Liver (tissue), 9 donors: Measurements from ENCODE around the gene ACOT2. TPM values are rescaled to one million over a fixed set of nuclear protein-coding genes. Genes with fewer than 3 reads are reported as not detected.

Experiments used
- DNase-seq: peaks from one replicate; pipeline ENCODE4 v3.0.0-alpha.2; 2017; ENCODE audit warnings: low spot score
- H3K27ac ChIP-seq, 2 donors: one replicate each; pipeline ENCODE4 v1.7.0; 2013; ENCODE audit warnings: inconsistent platforms in 2 of 2, low read length in 2 of 2, control low read depth in 1 of 2, low read depth in 1 of 2, mild to moderate bottlenecking in 1 of 2
- H3K27me3 ChIP-seq, 4 donors: one replicate each; pipeline versions ENCODE4 v1.6.1 to v1.7.0; 2013; ENCODE audit warnings: low read length in 3 of 4, inconsistent platforms in 1 of 4, mild to moderate bottlenecking in 1 of 4, moderate library complexity in 1 of 4; ENCODE audit not compliant: control insufficient read depth in 4 of 4, insufficient read depth in 4 of 4
- H3K36me3 ChIP-seq, 4 donors: one replicate each; pipeline versions ENCODE4 v1.6.1 to v1.7.0; 2013; ENCODE audit warnings: low read length in 3 of 4, mild to moderate bottlenecking in 3 of 4, low read depth in 1 of 4, moderate library complexity in 1 of 4; ENCODE audit not compliant: control insufficient read depth in 4 of 4, insufficient read depth in 3 of 4
- H3K4me1 ChIP-seq, 4 donors: one replicate each; pipeline versions ENCODE4 v1.6.1 to v1.7.0; 2013; ENCODE audit warnings: low read length in 3 of 4, mild to moderate bottlenecking in 3 of 4, moderate library complexity in 1 of 4; ENCODE audit not compliant: control insufficient read depth in 4 of 4, insufficient read depth in 4 of 4
- H3K4me3 ChIP-seq, 3 donors: one replicate each; pipeline versions ENCODE4 v1.6.1 to v1.7.0; 2013; ENCODE audit warnings: low read length in 3 of 3, control low read depth in 1 of 3, low read depth in 1 of 3, mild to moderate bottlenecking in 1 of 3
- H3K9ac ChIP-seq, 2 donors: one replicate each; pipeline ENCODE4 v1.7.0; 2013; ENCODE audit warnings: low read length in 2 of 2, mild to moderate bottlenecking in 2 of 2, moderate library complexity in 2 of 2, control low read depth in 1 of 2, low read depth in 1 of 2
- H3K9me3 ChIP-seq, 4 donors: one replicate each; pipeline versions ENCODE4 v1.6.1 to v1.7.0; 2013; ENCODE audit warnings: low read length in 3 of 4; ENCODE audit not compliant: control insufficient read depth in 4 of 4
- EGR1 ChIP-seq, 2 donors: IDR thresholded peaks; 2 replicates each; pipeline ENCODE4 v1.6.1; 2016 to 2018; ENCODE audit warnings: antibody characterized with exemption in 2 of 2, low read depth in 2 of 2
- FOXA2 ChIP-seq: IDR thresholded peaks from 2 replicates; pipeline ENCODE4 v1.6.1; 2016; ENCODE audit warnings: antibody characterized with exemption
- GABPA ChIP-seq, 2 donors: IDR thresholded peaks in 1 of 2; conservative IDR thresholded peaks in 1 of 2; 2 replicates each; pipeline ENCODE4 v1.6.1; 2016; ENCODE audit warnings: antibody characterized with exemption in 2 of 2, mild to moderate bottlenecking in 1 of 2, moderate library complexity in 1 of 2
- HNF4A ChIP-seq, 2 donors: conservative IDR thresholded peaks; 2 replicates each; pipeline ENCODE4 v1.6.1; 2016; ENCODE audit warnings: antibody characterized with exemption in 2 of 2, mild to moderate bottlenecking in 2 of 2
- HNF4G ChIP-seq: IDR thresholded peaks from 2 replicates; pipeline ENCODE4 v1.6.1; 2016; ENCODE audit warnings: antibody characterized with exemption
- JUND ChIP-seq, 2 donors: IDR thresholded peaks; 2 replicates each; pipeline ENCODE4 v1.6.1; 2016; ENCODE audit warnings: antibody characterized with exemption in 2 of 2
- NR2F2 ChIP-seq: IDR thresholded peaks from 2 replicates; pipeline ENCODE4 v1.6.1; 2016; ENCODE audit warnings: antibody characterized with exemption
- RAD21 ChIP-seq, 2 donors: IDR thresholded peaks; 2 replicates each; pipeline ENCODE4 v1.6.1; 2016; ENCODE audit warnings: antibody characterized with exemption in 2 of 2, mild to moderate bottlenecking in 2 of 2
- RXRA ChIP-seq, 2 donors: IDR thresholded peaks; 2 replicates each; pipeline ENCODE4 v1.6.1; 2017 to 2018; ENCODE audit warnings: antibody characterized with exemption in 2 of 2, mild to moderate bottlenecking in 1 of 2
- SP1 ChIP-seq: IDR thresholded peaks from 2 replicates; pipeline ENCODE4 v1.6.1; 2018; ENCODE audit warnings: antibody characterized with exemption, mild to moderate bottlenecking
- TAF1 ChIP-seq: conservative IDR thresholded peaks from 2 replicates; pipeline ENCODE4 v1.6.1; 2016; ENCODE audit warnings: antibody characterized with exemption, mild to moderate bottlenecking
- YY1 ChIP-seq: IDR thresholded peaks from 2 replicates; pipeline ENCODE4 v1.6.1; 2016; ENCODE audit warnings: antibody characterized with exemption, mild to moderate bottlenecking
- WGBS: extraction: QIAGEN DNeasy Blood & Tissue Kit; methylation state at CpG from one replicate; pipeline ENCODE4 v1.1.7; 2013; 5-methylcytosine and 5-hydroxymethylcytosine counted together
- polyA plus RNA-seq, 2 donors: library from polyadenylated mRNA; stranded (reverse) in 1 of 2; unstranded in 1 of 2; fragments of 200-250 nt in 1 of 2; fragments of >200 nt in 1 of 2; fragmentation: Nextera tagmentation in 1 of 2; extraction: Ambion mirVana in 1 of 2; gene quantifications; one replicate each; pipeline versions ENCODE4 v1.2.1 to v1.2.3, GENCODE V29; 2013 to 2015
- total RNA-seq, 2 donors: library from RNA; depleted of rRNA; stranded (reverse); fragments of >200 nt; gene quantifications; one replicate each; pipeline ENCODE4 v1.2.3, GENCODE V29; 2014
- TF ChIP-seq, protein P1 (sequence below): fragments of 150-350 bp; IDR thresholded peaks from 2 replicates; pipeline ENCODE4 v1.5.1; 2017; ENCODE audit warnings: improper control_type of control experiment, low read depth, low read length; ENCODE audit not compliant: missing input control
- TF ChIP-seq, protein P2 (sequence below): IDR thresholded peaks from 2 replicates; pipeline ENCODE4 v1.6.1; 2016; ENCODE audit warnings: antibody characterized with exemption
- TF ChIP-seq, protein P3 (sequence below): IDR thresholded peaks from 2 replicates; pipeline ENCODE4 v1.6.1; 2016; ENCODE audit warnings: antibody characterized with exemption
- TF ChIP-seq, protein P4 (sequence below): IDR thresholded peaks from 2 replicates; pipeline ENCODE4 v1.6.1; 2016; ENCODE audit warnings: antibody characterized with exemption
- donor health status: healthy.
- donor health status: healthy.
- donor health status: healthy.
- donor health status: healthy.
- donor health status: healthy.

The ACOT2 gene
- total and polyA plus RNA-seq, 4 donors = 51.2 to 189 (median 151) TPM

DNA sequence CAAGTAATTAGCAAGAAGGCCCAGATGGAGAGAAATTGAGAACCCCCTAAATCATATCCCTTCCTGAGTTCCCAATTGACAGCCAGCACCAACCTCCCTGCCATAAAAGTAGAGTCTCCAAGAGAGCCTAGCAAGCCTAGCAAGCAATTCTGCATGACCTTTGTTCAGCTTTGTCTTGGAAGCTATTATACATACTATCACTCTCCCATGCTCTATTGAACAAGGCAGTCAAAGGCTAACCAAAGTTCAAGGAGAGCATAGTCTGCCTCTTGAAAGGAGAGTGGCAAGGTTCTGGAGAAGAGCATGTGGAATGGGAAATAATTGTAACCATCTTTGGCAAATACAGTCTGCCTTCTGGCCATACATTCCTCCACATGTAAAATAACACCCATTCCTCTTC lies 30.5 kb downstream of the ACOT2 start:
- Histone ChIP-seq H3K4me1 (no peaks in the 10 kb centered on the region), H3K4me3 (no peak overlapping the region), H3K27me3 (no peaks in the 10 kb centered on the region), H3K9ac (no peak overlapping the region), H3K36me3 (peaks cover 0 to 8% (median 5%) of the 10 kb centered on the region in 4 donors), H3K27ac (no peak overlapping the region), H3K9me3 (no peaks in the 10 kb centered on the region)
- no peak for TF ChIP-seq TAF1
- no peak for TF ChIP-seq HNF4A (conservative IDR thresholded peaks at IDR 0.05)
- TF ChIP-seq, protein P1, sequence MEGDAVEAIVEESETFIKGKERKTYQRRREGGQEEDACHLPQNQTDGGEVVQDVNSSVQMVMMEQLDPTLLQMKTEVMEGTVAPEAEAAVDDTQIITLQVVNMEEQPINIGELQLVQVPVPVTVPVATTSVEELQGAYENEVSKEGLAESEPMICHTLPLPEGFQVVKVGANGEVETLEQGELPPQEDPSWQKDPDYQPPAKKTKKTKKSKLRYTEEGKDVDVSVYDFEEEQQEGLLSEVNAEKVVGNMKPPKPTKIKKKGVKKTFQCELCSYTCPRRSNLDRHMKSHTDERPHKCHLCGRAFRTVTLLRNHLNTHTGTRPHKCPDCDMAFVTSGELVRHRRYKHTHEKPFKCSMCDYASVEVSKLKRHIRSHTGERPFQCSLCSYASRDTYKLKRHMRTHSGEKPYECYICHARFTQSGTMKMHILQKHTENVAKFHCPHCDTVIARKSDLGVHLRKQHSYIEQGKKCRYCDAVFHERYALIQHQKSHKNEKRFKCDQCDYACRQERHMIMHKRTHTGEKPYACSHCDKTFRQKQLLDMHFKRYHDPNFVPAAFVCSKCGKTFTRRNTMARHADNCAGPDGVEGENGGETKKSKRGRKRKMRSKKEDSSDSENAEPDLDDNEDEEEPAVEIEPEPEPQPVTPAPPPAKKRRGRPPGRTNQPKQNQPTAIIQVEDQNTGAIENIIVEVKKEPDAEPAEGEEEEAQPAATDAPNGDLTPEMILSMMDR = no peak
- no peak for DNase-seq

DNA sequence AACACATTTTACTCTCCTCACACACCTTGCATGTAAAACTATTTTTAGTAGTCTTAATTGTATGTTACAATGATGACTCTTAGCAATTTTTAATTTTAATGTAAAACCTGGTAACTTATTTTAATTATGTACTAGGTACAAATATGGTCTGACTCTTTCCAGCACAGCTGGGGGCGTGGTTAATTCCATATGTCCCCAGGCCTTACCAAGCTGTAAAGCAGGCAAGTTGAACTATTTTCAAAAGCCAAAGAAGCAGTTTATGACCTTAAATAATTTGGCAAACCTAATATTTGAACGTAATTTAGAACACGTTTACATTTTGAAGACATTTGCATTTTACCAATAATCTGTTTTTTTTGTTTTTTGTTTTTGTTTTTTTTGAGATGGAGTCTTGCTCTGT lies 34.0 kb downstream of the ACOT2 start:
- no peak overlapping the region for H3K9ac ChIP-seq
- no peak for DNase-seq
- no peak overlapping the region for H3K27ac ChIP-seq
- no peaks in the 10 kb centered on the region for H3K4me1 ChIP-seq
- TF ChIP-seq, protein P2, sequence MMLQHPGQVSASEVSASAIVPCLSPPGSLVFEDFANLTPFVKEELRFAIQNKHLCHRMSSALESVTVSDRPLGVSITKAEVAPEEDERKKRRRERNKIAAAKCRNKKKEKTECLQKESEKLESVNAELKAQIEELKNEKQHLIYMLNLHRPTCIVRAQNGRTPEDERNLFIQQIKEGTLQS = no peak
- TF ChIP-seq RAD21 (IDR thresholded peaks at IDR 0.05) (no peak), HNF4G (no peak), FOXA2 (no peak), EGR1 (IDR thresholded peaks at IDR 0.05; ENCODE audit: low read depth in 2 of 2) (no peak), TAF1 (no peak), RXRA (IDR thresholded peaks at IDR 0.05) (no peak), GABPA (IDR thresholded peaks at IDR 0.05 in 1 of 2, conservative IDR thresholded peaks at IDR 0.05 in 1 of 2) (no peak), JUND (IDR thresholded peaks at IDR 0.05) (no peak), HNF4A (conservative IDR thresholded peaks at IDR 0.05) (no peak), YY1 (no peak), NR2F2 (no peak), SP1 (no peak)
- TF ChIP-seq, protein P3, sequence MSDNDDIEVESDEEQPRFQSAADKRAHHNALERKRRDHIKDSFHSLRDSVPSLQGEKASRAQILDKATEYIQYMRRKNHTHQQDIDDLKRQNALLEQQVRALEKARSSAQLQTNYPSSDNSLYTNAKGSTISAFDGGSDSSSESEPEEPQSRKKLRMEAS = no peak
- TF ChIP-seq, protein P4, sequence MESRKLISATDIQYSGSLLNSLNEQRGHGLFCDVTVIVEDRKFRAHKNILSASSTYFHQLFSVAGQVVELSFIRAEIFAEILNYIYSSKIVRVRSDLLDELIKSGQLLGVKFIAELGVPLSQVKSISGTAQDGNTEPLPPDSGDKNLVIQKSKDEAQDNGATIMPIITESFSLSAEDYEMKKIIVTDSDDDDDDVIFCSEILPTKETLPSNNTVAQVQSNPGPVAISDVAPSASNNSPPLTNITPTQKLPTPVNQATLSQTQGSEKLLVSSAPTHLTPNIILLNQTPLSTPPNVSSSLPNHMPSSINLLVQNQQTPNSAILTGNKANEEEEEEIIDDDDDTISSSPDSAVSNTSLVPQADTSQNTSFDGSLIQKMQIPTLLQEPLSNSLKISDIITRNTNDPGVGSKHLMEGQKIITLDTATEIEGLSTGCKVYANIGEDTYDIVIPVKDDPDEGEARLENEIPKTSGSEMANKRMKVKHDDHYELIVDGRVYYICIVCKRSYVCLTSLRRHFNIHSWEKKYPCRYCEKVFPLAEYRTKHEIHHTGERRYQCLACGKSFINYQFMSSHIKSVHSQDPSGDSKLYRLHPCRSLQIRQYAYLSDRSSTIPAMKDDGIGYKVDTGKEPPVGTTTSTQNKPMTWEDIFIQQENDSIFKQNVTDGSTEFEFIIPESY = no peak
- TF ChIP-seq, protein P1 = no peak
- no peaks in the 10 kb centered on the region for H3K27me3 ChIP-seq
- H3K36me3 ChIP-seq = no peaks in the 10 kb centered on the region
- H3K9me3 ChIP-seq = no peaks in the 10 kb centered on the region
- 87% methylated on average over 3 of the region's 3 CpGs for WGBS
- H3K4me3 ChIP-seq = no peak overlapping the region
